NK-92 treated with Interleukin-12 subunit alpha and Interleukin-12 subunit beta, amount 100 ng/mL, for 24 hours (cell line): ENCODE data around the gene PPIL6.
A peak's percentile ranks its signal among the peaks of the same experiment; 100 is the strongest.
"Not testable (repeated sequence)": the region's sequence is repeated elsewhere in the genome, so short reads cannot be mapped to it uniquely, and the experiment has no call there.

ENCODE experiments used
- DNase-seq: peaks from one replicate; lab custom pipeline; 2025; lab: John Stamatoyannopoulos, UW

The PPIL6 gene

DNA sequence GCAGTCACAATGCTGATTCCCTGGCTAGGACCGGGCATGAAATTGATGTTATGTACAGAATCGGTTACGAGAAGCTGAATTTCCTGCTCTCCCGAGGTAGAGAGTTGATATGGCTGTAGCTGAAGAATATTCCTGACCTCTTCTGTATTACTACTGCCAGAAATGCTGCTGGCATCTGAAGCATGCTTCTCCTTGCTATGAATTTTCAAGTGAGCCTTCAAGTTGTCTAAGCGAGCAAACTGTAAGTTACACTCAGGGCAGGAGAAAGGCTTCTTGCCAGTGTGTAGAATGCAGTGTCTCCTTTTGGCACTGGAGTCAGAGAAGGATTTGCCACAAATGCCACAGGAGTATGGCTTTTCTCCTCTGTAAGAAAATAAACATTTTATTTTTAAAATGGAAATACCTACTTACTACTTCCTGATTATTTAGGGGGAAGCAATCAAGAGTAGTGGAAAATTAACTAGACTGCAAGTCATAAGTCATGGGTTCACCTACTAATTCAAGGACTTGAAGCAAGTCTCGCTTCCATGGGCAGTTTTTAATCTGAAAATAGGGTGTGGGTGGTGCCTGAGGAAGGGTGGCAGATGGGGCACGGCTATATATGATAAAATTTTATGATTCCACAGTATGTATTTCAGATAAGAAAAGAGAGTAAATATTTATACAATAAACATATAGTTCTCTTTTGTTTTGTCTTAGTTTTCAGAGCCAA, 25.9 kb upstream of the PPIL6 start:
- no peak for DNase-seq

DNA sequence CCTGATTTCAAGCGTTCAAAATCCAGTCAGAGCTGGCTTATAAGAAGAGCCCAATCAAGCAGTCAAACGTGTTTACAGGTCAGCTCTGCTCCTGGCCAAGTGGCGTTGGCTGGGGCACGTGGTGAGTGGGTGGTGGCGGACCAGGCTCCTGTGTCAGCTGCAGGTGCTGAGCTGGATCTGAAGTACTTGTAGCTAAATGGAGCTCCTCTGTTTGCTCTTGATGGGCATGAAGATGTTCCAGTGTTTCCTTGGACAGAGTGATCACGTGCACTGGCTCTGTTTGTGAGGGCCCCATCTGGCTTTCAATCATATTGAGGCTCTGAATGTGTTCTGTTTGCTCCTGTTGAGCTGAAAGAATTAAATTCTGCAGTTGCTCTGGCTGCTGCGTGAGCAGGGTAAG, 25.3 kb upstream of the PPIL6 start:
- DNase-seq: no peak

DNA sequence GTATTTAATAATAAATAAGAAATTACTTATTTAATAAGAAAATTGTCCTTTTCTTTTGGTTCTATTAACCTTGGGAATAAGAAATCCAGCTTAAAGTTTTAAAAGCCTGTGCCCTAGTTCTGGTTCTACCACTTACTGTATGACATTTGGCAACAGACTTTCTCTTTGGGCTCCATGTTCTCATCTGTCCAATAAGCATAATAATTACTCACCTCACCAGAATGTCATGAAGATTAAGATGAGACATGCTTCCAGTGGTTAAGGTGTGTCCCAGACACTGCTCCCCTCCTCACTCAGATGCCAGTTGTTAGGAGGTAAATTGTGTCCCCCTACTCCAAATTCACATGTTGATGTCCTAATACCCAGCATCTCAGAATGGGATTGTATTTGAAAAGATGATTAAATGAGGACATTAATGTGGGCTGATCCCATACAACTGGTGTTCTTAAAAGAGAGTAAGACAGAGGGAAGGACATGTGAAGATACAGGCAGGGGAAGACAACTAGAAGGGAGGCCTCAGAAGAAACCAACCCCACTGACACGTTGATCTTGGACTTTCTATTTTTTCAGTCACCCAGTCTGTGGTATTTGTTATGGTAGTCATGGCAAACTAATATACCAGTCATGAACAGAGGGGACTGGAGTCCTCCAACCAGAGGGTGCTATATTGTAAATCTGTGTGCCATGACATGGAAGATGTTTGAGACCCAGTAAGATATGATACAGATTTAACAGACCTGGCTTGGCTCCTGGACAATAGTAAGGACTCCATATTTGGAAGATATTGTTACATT, 21.5 kb upstream of the PPIL6 start:
- no peak for DNase-seq

DNA sequence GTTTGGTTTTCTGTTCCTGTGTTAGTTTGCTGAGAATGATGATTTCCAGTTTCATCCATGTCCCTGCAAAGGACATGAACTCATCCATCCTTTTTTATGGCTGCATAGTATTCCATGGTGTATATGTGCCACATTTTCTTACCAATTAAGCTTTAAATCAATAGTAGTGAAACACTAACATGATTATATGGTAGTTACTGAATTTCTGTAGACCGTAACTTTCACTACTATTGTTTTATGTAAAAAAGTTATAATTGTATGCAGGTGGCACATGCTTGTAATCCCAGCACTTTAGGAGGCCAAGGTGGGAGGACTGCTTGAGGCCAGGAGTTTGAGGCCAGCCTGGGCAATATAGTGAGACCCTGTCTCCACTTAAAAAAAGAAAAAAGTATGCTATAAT, 20.8 kb upstream of the PPIL6 start:
- DNase-seq: not testable (repeated sequence)

DNA sequence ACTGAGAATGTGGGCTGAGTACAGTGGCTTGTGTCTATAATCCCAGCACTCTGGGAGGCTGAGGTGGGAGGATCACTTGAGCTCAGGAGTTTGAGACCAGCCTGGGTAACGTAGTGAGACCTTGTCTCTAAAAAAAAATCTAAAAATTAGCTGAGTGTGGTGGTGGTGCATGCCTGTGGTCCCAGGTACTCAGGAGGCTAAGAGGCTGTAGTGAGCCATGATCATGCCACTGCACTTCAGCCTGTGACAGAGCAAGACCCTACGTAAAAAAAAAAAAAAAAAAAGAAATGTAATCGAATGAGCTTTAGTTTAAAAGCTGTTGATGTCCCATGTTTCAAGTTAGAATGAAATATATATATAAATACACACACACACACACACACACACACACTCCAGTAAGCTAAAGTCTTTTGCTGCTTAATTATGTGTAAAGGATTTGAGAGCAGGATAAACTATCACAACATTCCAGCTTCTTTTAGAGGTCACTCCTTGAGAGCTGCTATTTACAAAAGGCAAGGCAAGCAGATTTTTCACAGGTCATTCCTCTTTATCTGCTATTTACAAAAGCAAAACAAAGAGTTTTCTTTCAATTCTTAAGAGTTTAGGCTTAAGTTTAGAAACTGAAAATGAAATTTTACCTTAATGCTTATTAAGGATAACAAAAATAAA, 19.9 kb upstream of the PPIL6 start:
- no peak for DNase-seq

DNA sequence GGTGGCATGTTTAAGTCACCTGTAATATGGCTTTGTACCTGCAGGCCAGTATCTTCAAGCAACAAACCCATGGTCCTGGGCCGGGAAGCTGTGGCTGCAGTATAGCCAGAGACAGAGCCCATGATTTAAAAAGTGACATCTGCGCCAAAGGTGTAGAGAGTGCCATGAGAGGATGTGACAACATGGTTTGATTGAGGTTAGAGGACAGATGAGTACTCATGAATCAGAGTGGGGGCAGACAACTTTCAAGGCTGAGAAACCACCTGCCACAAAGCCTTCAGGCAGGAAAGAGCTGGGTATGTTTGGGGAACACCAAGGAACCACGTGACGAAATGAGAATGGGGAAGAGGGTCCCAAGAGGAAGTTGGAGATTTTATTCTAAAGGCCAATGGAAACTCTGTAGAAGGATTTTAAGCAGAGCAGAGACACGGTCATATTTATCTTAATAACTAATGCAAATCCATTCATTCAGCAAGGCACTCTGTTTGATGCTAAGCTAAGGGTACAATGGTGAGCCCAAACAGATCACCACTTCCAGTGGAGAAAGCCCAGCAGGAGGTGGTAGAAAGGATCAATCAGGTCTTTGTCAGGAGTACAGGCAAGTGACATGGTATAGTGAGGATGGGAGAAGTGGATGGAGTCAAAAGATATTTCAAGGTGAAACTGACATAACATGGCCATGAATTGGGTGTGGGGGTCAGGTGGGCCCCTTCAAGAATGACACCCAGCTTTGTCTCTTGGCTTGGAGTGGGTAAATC, 18.5 kb upstream of the PPIL6 start:
- peak; percentile 57 for DNase-seq

DNA sequence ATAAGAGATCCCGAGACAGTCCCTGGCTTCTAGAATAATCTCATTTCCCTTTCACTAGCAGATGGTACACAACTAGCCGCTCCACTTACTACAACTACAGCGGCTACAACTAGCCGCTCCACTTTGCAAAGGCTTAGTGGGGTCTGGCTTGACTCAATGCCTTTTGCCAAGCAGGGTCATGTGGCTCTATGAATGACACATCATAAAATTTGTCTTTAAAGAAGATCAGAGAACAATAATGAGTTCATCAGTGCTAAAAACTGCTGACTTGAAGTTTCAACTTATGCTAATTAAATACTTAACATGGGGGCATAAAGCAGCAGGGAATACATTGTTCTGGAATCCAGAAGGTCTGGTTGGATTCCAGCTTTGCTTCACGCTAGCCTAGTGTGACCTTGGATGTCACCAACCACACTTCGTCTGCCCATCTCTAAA, 17.2 kb upstream of the PPIL6 start:
- no peak for DNase-seq

DNA sequence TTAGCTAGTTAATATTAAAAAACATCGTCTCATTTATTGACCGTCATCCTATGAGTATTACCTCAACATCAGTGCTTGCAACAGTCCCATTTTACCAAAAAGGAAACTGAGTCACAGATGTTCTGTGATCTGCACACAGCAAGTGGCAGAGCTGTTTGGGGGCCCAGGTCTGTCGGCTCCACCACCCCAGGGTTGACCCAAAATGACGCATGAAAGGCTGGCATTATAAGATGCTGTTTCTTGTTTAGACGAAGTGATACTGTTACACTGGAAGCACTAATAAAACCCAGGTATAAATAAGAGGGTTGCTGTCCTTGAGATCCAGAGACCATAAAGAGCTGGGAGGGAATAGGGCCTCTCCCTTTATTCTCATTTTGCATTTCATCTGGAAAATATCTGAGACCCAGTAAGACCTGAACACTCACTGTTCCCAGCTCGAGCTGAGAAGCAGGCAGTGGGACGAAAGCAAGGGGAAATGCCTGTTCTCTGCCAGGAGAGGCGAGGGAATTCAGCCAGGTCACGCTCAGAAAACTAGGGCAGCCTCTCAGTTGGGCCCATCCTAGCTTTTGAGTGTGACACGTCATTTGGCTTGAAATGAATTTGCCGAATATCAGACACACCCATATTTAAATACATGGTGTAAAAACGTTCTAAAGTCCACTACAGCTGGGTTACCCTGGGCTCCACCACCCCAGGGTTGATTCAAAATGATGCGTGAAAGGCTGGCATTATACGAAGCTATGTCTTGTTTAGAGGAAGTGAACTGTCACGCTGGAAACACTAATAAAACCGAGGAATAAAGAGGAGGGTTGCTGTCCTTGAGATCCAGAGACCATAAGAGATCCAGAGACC, 16.5 kb upstream of the PPIL6 start:
- no peak for DNase-seq

DNA sequence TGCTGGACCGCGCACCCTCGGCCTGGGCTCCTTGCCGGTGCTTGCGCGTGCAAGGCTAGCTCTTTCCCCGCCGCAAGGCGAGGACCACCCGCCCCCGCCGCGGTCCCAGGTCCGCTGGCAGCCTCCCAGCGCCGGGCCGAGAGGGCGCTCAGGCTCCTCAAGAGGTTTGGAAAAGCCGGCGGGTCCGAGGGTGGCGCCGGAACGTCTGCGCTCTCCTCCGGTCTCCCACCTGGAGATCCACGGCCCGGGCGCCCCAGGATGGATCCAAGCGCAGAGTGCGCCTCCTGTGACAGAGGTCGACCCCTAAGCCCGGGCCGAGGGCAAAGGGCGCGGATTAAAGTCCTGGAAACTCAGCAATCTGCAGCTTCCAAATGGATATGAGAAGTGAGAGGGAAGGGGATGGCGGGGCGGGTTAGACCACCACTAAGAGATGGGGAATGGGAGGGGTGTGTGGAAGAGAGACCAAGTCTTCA, 15.7 kb upstream of the PPIL6 start:
- no peak for DNase-seq

DNA sequence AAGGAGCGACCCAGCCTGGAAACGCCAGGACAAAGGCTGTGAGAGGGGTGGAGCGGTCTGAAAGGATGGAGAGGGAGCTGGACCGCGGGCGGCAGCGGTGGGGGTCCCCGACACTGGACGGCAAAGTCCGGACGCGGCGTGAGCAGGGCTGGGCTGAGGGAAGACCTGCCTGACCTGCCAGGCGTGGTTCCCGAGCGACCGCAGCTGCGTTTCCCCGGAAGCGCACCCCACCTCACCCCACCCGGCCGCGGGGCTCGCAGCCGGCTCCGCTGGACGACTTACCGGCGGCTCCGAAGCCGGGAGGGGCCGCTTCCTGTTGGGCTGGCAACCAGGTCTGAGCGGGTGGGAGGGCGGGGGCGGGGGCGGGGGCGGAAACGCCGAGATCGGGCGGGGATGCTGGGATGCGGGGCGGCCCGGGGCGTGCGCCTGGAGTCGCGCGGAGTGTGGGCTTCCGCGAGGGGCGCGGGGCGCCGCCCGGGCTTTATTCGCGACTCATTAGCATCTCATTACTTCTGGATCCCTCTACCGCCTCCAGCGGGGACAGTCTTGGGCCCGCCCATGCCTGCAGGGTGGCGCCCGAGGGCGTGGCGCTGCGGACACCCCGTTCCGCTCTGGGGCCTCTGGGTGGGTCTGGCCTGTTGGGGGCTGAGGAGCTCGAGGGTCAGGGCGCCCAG, 15.1 kb upstream of the PPIL6 start, which contains the start of gene MICAL1:
Gene MICAL1 (minus strand): TSS at position 336 of the 674 bp plus-strand sequence. CDS start 1,576 bp downstream, outside the sequence.
- peak; percentile 79 for DNase-seq

DNA sequence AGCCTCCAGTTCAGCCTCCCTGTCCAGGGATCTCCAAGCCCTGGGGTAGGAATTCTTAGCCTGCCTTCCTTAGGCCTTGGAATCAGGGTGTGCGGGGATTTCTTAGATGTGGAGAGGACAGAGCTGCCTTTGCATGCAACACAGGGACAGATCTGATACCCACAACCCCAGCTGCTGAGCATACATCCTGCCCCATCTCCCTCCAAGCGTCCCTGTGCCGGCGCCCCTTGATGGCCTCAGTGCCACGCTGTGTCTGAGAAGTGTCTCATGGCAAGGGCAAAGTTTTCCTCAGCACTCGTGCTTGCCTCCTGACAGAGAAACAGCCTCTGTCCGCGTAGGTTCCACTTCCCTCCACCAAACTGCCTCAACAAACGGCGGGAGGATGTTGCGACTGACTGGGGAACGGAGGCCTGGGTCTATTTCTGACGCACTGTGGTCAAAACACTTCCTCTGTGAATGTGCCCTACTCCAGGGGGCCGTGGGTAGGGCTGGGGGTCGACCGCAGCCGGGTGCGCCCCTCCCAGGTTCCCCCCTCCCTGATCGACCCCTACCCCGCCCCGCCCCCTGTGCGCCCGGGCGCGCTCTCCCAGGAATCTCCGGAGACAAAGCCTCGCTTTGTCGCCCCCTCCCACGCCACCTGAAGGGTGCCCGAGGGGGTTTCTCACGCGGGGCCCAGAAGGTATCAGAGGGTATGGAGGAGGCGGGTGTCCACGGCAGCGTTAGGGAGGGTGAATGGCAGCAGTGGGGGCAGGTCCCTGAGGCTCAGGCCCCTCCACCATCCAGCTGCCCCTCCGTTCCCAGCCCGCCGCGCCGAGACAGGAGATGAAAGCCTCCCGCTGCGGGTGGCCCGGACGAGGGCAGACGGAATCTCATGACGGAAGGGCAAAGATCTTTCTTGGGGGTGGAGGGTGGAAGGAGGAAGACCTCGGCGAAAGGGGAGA, 14.3 kb upstream of the PPIL6 start:
- peak; percentile 79 for DNase-seq

DNA sequence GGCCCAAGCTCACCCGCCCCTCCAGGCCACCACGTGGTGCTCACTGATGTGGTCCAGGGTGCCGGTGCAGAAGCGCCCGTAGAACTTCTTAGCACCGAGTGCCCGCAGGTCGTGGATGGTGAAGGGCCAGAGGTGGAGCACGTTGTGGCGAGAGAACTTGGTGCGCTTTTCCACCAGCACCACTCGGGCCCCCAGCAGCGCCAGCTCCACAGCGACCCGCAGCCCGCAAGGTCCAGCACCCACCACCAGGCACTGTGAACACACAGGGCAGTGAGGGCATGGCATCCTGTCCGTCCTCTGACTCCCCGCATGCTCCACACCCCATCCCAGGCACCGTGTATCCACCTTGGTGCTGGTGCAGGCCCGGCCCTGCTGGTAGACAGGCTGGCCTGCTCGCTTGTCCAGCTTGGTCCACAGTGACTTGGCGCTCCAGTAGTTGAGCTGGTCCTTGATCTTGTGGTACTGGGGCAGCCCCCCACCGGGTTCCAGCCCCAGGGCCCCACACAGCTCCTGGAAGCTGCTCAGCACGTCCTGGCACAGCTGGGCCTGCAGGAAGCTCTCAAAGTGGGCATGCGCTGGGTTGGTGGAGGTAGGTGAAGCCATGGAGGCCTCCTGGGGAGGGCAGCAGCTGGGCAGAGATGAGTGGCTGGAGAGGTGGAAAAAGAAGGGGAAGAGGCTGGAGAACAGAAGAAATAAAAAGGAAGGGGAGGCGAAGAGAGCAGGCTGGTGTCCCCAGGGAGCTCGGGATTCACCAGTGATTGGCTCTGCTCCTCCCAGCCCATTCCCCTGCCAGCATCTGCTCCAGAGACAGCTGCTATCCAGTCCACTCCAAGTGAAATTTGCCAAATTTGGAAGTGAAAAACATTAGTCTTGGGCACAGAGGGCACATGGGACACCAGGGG, 13.4 kb upstream of the PPIL6 start:
- no peak for DNase-seq

DNA sequence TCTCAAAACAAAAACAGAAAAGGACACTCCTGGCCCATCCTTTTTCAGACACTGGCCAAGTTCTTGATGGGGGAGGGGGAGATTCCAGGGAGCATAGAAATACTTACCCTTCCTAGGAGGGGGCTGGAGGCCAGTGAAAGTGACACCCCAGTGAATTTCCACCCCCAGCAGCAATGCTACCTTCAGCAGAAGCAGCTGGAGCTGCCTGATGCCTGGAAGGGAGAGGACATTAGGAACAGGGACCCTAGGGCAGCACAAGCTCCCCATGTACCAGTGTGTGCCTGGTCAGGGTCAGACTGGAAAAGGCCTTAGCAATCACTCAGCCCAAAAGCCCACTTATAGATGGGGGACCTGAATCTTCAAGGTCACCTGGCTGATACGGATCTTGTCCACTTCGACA, 12.7 kb upstream of the PPIL6 start:
- no peak for DNase-seq

DNA sequence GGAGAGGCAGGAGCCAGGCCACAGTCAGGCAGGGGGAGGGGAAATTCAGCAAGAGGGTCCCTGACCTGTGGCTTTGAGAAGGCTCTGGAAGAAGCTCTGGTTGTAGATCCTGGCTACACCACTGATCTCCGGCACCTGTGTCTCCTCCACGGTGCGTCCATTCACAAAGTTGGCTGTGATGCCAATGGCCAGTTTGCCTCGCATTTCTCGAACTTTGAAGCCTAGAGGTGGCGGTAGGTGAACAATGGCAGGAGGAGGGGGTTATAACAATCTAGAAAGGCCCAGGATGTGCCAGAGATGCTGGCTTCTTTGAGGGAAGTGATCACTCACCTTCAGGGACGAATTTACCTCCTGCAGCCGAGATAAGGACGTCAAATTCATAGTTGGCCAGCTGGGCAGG, 11.8 kb upstream of the PPIL6 start:
- DNase-seq: no peak

DNA sequence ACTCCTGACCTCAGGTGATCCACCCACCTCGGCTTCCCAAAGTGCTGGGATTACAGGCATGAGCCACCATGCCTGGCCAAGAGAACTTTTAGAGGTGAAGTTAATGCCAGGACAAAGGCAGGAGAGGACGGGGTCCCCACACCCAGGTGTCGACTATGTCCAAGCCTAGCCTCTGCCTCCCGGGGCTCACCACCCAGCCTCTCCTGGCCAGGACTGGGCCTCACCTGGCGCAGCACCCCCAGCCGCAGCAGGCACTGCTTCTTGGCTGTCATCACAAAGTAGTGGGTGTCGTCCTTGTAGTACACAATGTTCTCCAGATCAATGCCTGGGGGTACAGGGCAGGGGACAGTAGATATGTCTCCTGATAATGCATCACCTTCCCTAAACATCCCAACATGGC, 10.9 kb upstream of the PPIL6 start:
- no peak for DNase-seq

DNA sequence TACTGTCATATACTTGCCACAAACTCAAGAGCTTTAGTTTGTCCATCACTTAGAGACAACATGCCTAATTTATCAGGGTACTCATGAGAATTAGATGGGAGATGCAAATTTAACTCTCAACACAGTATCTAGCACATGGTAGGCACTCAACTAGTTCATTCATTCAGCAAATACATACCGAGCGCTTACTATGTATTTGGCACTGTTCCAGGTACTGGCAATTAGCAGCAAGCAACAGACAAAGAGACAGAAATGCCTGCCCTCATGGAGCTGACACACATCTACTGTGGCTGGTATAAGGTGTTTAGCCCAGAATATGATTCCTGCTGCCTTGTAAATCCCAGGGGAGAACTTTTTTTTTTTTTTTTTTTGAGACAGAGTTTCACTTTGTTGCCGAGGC, 10.4 kb upstream of the PPIL6 start:
- DNase-seq: no peak

DNA sequence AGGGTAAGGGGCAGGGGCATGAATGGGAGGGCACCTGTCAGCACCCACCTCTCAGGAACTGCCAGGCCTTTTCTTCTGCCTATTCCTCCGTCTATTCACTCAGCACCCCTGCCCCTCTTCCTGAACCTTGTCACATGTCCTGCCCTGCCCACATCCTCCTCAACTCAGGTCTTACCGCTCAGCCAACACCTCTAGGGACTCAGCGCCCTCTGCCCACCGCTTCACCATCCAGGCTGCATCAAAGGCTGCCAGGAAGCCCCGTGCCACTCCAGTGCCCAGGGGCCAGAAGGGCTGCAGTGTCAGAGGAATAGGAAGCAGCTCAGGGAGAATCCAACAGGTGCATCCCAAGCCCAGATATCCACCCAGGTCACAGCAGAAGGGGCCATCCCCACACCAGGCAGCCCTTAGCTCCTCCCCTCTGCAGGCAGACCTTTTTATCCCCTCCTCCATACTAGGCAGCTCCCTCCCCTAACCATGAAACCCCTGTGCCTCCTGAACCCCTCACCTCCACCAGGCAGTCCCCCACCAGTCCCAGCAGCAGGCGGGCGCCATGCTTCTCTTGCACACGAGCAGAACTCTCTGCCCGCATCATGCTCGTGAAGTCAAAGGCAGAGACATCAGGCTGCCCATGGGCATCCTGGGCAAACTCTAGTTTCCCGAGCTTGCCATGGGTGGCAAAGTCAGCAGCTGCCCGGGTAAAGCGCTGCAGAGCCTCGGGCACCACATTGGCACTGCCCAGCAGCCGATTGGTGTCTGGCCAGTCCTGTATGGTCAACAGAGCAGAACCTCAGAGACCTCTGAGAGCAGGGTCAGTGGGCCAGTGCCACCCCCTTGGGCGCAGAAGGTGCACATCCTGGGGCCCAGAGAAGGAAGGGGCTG, 9.6 kb upstream of the PPIL6 start:
- peak; percentile 23 for DNase-seq
